ENCODE results near the gene COTL1.

- TF ChIP-seq EP300 (IDR thresholded peaks at IDR 0.05): no peak
- no peak for TF ChIP-seq CTCF (IDR thresholded peaks at IDR 0.05)
Measured at GRCh38 chr16:84609563-84610177, 8.2 kb downstream of the COTL1 start.

Data from ovary (tissue), 3 donors.